Keratinocyte (primary cell): ENCODE results near the gene CRYBB1. TPM values are rescaled to one million over a fixed set of nuclear protein-coding genes. Genes with fewer than 3 reads are reported as not detected.

Experiments
- DNase-seq: peaks from one replicate; pipeline ENCODE4 v3.0.0-alpha.2; 2011; ENCODE audit warnings: low read depth, missing footprints, low spot score
- FAIRE-seq: peaks from 2 replicates; lab custom pipeline; 2011; peaks lifted over from hg19 to GRCh38; lab: Jason Lieb, UNC
- H2AFZ ChIP-seq: 2 replicates; pipeline ENCODE4 v1.6.0; 2012; ENCODE audit warnings: low read length, control low read depth, inconsistent platforms; ENCODE audit not compliant: control insufficient read depth
- H3K27ac ChIP-seq: 2 replicates; pipeline ENCODE4 v1.5.1; 2011; ENCODE audit warnings: low read length; ENCODE audit not compliant: control insufficient read depth, insufficient read depth
- H3K27me3 ChIP-seq: 3 replicates; pipeline ENCODE4 v1.6.0; 2011; ENCODE audit warnings: low read length; ENCODE audit not compliant: control insufficient read depth, insufficient read depth; ENCODE audit errors: extremely low read depth
- H3K36me3 ChIP-seq, 2 experiments: 2 replicates in 1 of 2; 3 replicates in 1 of 2; pipeline ENCODE4 v1.5.1; 2011; ENCODE audit warnings: low read length in 2 of 2, mild to moderate bottlenecking in 1 of 2; ENCODE audit not compliant: control insufficient read depth in 2 of 2, insufficient read depth in 2 of 2; ENCODE audit errors: extremely low read depth in 1 of 2
- H3K4me1 ChIP-seq: 3 replicates; pipeline ENCODE4 v1.5.1; 2011; ENCODE audit warnings: low read length; ENCODE audit not compliant: control insufficient read depth, insufficient read depth; ENCODE audit errors: extremely low read depth
- H3K4me2 ChIP-seq: 3 replicates; pipeline ENCODE4 v1.6.0; 2011; ENCODE audit warnings: low read depth, low read length; ENCODE audit not compliant: control insufficient read depth, insufficient read depth; ENCODE audit errors: extremely low read depth
- H3K4me3 ChIP-seq, 3 experiments: fragments of 200-600 bp in 1 of 3; sonication (generic) in 1 of 3; 2 replicates in 2 of 3; 3 replicates in 1 of 3; pipeline ENCODE4 v1.5.1; 2011 to 2016; ENCODE audit warnings: low read length in 3 of 3, mild to moderate bottlenecking in 3 of 3, control low read depth in 2 of 3, inconsistent platforms in 1 of 3, low read depth in 1 of 3, mixed read lengths in 1 of 3, mixed run types in 1 of 3, moderate library complexity in 1 of 3; ENCODE audit not compliant: control insufficient read depth in 2 of 3, insufficient read depth in 2 of 3; ENCODE audit errors: extremely low read depth in 1 of 3
- H3K79me2 ChIP-seq: 2 replicates; pipeline ENCODE4 v1.6.0; 2012; ENCODE audit warnings: low read length; ENCODE audit not compliant: control insufficient read depth, insufficient read depth
- H3K9ac ChIP-seq: 3 replicates; pipeline ENCODE4 v1.6.0; 2011; ENCODE audit warnings: low read length; ENCODE audit not compliant: control insufficient read depth, insufficient read depth; ENCODE audit errors: extremely low read depth
- H3K9me1 ChIP-seq: 3 replicates; pipeline ENCODE4 v1.6.0; 2011; ENCODE audit warnings: low read length; ENCODE audit not compliant: control insufficient read depth, insufficient read depth; ENCODE audit errors: extremely low read depth
- H3K9me3 ChIP-seq: 2 replicates; pipeline ENCODE4 v1.5.1; 2012; ENCODE audit warnings: low read depth, low read length; ENCODE audit not compliant: control insufficient read depth
- H4K20me1 ChIP-seq: 3 replicates; pipeline ENCODE4 v1.6.0; 2011; ENCODE audit warnings: low read length; ENCODE audit not compliant: control insufficient read depth, insufficient read depth; ENCODE audit errors: extremely low read depth
- EZH2 ChIP-seq: IDR thresholded peaks from one replicate; pipeline ENCODE4 v1.6.1; 2012; ENCODE audit warnings: inconsistent platforms, mild to moderate bottlenecking, low read length, moderate library complexity
- dilution Hi-C: fragments of 300-500 bp; cut with MboI; formaldehyde crosslinking; loops from one replicate; pipeline ENCODE4 v1.7.0; 2020; ENCODE audit warnings: low sequenced_read_pairs; ENCODE audit not compliant: extremely low pct_ligation_motif_present
- polyA plus RNA-seq, 5 experiments: library from polyadenylated mRNA; depleted of rRNA in 3 of 5; stranded (reverse) in 3 of 5; stranded (forward) in 1 of 5; unstranded in 1 of 5; fragments of >200 nt; gene quantifications; 1 replicate in 1 of 5; 2 replicates in 3 of 5; 3 replicates in 1 of 5; pipeline versions ENCODE4 v1.2.1 to v1.2.3, GENCODE V29; 2011 to 2012; ENCODE audit warnings: missing spikeins in 2 of 5, low read depth in 1 of 5, low replicate concordance in 1 of 5
- TF ChIP-seq, protein P1 (sequence below), 3 experiments: IDR thresholded peaks in 1 of 3; conservative IDR thresholded peaks in 1 of 3; optimal IDR thresholded peaks in 1 of 3; 2 replicates in 2 of 3; 3 replicates in 1 of 3; pipeline versions ENCODE3 to v1.5.1; 2011; ENCODE audit warnings: low read length in 3 of 3, mild to moderate bottlenecking in 3 of 3, moderate library complexity in 2 of 3, control low read depth in 1 of 3, inconsistent platforms in 1 of 3; ENCODE audit not compliant: insufficient read depth in 2 of 3; ENCODE audit errors: extremely low read depth in 1 of 3

The CRYBB1 gene
- polyA plus RNA-seq, 1 donor (not counting 4 experiments of a cell fraction or from before 2014, with no cell fraction given), result not detected

GRCh38 chr22:26658161-26658560 is 40.3 kb upstream of the CRYBB1 start:
- H3K9ac ChIP-seq, result no peak overlapping the region
- H2AFZ ChIP-seq, result no peak overlapping the region
- H3K4me3 ChIP-seq, result peak overlapping the region in 2 of 3 experiments; percentile 44 to 48
- H4K20me1 ChIP-seq, result no peaks in the 10 kb centered on the region
- no peaks in the 10 kb centered on the region for H3K9me1 ChIP-seq
- peaks cover 33% of the 10 kb centered on the region for H3K27me3 ChIP-seq
- dilution Hi-C loops, result no loop called here
- H3K4me1 ChIP-seq, result peaks cover 25% of the 10 kb centered on the region
- peak overlapping the region; percentile 79 for H3K4me2 ChIP-seq
- no peak for TF ChIP-seq EZH2
- TF ChIP-seq, protein P1, sequence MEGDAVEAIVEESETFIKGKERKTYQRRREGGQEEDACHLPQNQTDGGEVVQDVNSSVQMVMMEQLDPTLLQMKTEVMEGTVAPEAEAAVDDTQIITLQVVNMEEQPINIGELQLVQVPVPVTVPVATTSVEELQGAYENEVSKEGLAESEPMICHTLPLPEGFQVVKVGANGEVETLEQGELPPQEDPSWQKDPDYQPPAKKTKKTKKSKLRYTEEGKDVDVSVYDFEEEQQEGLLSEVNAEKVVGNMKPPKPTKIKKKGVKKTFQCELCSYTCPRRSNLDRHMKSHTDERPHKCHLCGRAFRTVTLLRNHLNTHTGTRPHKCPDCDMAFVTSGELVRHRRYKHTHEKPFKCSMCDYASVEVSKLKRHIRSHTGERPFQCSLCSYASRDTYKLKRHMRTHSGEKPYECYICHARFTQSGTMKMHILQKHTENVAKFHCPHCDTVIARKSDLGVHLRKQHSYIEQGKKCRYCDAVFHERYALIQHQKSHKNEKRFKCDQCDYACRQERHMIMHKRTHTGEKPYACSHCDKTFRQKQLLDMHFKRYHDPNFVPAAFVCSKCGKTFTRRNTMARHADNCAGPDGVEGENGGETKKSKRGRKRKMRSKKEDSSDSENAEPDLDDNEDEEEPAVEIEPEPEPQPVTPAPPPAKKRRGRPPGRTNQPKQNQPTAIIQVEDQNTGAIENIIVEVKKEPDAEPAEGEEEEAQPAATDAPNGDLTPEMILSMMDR (optimal IDR thresholded peaks at IDR 0.05 in 1 of 3, IDR thresholded peaks at IDR 0.05 in 1 of 3, conservative IDR thresholded peaks at IDR 0.05 in 1 of 3; ENCODE audit: extremely low read depth in 1 of 3, insufficient read depth in 2 of 3, low read length in 3 of 3), result no peak
- no peak overlapping the region for H3K27ac ChIP-seq
- no peaks in the 10 kb centered on the region for H3K36me3 ChIP-seq
- DNase-seq (no peak), FAIRE-seq (no peak)
- no peaks in the 10 kb centered on the region for H3K79me2 ChIP-seq
- no peaks in the 10 kb centered on the region for H3K9me3 ChIP-seq

GRCh38 chr22:26656891-26657851 is 39.3 kb upstream of the CRYBB1 start, which contains the start of gene MIAT:
Gene MIAT, plus strand, starts transcription at chr22:26657588.
- Histone ChIP-seq H4K20me1 (no peaks in the 10 kb centered on the region), H3K79me2 (no peaks in the 10 kb centered on the region), H3K4me3 (peak within 1 kb of the TSS; percentile 17 to 68 (median 48)), H3K9me1 (no peaks in the 10 kb centered on the region), H2AFZ (peak within 1 kb of the TSS; percentile 30), H3K27me3 (peaks cover 38% of the 10 kb centered on the region), H3K4me2 (peak within 1 kb of the TSS; percentile 79), H3K27ac (no peak within 1 kb of the TSS), H3K36me3 (no peaks in the 10 kb centered on the region), H3K9me3 (no peaks in the 10 kb centered on the region), H3K4me1 (peaks cover 25% of the 10 kb centered on the region), H3K9ac (no peak within 1 kb of the TSS)
- dilution Hi-C loops, result no loop called here
- FAIRE-seq (no peak), DNase-seq (no peak)
- TF ChIP-seq EZH2, result peak; percentile 94
- TF ChIP-seq, protein P1 (optimal IDR thresholded peaks at IDR 0.05 in 1 of 3, IDR thresholded peaks at IDR 0.05 in 1 of 3, conservative IDR thresholded peaks at IDR 0.05 in 1 of 3; ENCODE audit: extremely low read depth in 1 of 3, insufficient read depth in 2 of 3, low read length in 3 of 3), result no peak
